HG03108 (cell line): ENCODE results near the gene ELP5.

Source experiments
- ATAC-seq: cut with Tn5 transposase; IDR thresholded peaks from one replicate; pipeline ENCODE4 v1.9.1; 2021; ENCODE audit warnings: moderate library complexity; ENCODE audit not compliant: unreplicated experiment

Gene ELP5

DNA sequence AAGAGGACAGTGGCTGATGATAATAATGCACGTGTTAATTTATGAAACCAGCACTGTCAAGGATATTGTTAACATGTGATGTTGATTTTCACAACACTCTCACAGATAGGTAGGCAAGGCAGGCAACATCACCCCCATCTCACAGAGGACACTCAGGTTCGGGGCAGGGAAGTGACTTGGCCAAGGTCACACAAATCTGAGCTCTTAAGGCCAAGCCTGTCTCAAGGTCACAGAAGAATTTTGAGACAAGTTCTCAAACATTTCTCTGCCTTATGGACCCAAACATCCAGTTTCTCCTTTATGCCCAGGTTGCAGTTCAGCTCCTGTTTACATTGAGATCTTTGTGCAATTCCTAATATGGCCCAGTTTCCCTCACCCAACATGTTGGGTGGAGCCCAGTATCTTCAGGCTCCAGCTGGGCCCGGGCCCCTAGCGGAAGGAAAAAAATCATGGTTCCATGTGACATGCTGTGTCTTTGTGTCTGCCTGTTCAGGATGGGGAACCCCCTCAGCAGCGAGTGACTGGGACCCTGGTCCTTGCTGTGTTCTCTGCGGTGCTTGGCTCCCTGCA lies 30.8 kb downstream of the ELP5 start:
- ATAC-seq = no peak

DNA sequence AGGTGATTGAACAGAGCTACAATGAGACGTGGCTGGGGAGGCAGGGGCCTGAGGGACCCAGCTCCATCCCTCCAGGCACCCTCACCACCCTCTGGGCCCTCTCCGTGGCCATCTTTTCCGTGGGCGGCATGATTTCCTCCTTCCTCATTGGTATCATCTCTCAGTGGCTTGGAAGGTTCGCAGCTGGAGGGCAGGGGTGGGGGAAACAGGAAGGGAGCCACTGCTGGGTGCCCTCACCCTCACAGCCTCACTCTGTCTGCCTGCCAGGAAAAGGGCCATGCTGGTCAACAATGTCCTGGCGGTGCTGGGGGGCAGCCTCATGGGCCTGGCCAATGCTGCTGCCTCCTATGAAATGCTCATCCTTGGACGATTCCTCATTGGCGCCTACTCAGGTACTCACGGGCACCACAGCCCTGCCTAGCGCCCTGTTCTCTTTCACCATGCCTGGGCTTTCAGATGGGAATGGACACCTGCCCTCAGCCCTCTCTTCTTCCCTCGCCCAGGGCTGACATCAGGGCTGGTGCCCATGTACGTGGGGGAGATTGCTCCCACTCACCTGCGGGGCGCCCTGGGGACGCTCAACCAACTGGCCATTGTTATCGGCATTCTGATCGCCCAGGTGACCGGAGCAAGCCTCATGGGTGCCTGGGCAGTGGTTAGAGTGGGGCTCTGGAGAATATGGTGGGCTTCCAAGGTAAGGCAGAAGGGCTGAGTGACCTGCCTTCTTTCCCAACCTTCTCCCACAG lies 31.6 kb downstream of the ELP5 start:
- ATAC-seq = no peak

DNA sequence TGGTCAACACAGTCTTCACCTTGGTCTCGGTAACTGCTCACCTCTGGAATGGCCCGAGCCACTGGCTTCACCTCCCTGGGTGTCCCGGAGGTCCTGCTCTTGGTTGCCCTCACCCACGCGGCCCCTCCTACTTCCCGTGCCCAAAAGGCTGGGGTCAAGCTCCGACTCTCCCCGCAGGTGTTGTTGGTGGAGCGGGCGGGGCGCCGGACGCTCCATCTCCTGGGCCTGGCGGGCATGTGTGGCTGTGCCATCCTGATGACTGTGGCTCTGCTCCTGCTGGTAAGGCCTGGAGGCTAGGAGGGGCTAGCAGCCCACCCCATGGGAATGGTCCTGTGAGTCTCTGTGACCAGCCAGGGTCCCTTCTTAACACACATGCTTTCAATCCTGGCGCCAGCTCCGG lies 32.9 kb downstream of the ELP5 start:
- ATAC-seq = no peak

GRCh38 chr17:7285679-7286078 lies 33.7 kb downstream of the ELP5 start:
- no peak for ATAC-seq

- ATAC-seq = no peak
Measured at GRCh38 chr17:7289256-7290032, 37.4 kb downstream of the ELP5 start.

DNA sequence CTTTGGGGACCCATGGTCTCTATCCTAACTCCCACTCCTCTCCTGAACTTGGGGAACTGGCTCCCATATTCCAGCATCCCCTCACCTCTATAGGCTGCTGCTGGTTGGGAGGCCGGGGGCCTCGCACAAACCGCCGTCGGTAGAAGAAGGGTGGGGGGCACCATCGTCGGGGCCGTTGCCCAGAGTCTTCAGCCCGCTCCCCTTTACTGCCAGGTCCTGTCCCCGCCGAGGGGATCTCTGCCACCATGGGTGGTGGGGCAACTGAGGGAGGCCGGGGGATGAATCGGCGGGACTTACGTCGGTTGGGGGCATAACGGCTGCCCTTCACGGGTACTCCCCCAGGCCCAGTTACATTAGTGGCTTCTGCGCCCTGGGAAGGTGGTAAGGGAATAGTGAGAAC lies 38.2 kb downstream of the ELP5 start:
- no peak for ATAC-seq

DNA sequence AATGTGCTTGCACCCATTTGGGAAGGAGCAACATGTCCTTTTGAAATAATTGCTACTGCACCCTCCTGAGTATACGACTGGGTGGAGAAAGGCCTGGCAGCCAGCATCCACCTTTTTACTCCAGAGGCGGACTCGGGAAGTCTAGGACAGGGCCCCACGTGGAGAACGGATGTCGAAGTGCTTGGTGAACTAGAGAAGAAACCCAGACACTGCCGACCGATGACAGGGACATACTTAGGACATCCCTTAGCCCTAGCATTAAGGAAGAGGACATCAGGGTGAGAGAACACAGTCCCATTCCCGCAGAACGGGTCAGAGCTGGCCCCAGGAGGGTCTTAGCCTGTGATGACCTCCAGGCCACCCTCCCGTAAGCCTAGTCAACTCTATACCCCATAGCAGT lies 38.7 kb downstream of the ELP5 start:
- ATAC-seq = no peak

- no peak for ATAC-seq
Measured at GRCh38 chr17:7292194-7292593, 40.2 kb downstream of the ELP5 start.

DNA sequence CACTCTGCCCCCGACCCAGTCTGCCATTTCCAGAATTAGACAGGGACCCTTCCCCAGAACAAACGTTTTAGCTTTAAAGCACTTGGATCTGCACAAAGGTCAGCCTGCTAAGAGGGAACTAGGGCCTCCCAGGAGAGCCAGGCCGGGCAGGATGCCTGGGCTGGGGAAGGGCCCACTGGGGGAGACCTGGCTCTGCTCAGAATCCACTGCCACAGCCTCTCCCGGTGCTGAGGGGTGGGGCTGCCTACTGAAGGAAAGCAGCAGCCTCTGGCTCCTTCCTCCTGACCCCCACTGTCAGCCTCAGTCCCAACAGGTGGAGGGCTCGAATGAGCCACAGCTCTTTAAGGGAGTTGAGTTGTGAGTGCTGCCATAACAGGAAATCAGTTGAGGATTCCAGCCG lies 40.7 kb downstream of the ELP5 start:
- ATAC-seq = no peak

- ATAC-seq = no peak
Measured at GRCh38 chr17:7293159-7293558, 41.1 kb downstream of the ELP5 start.

DNA sequence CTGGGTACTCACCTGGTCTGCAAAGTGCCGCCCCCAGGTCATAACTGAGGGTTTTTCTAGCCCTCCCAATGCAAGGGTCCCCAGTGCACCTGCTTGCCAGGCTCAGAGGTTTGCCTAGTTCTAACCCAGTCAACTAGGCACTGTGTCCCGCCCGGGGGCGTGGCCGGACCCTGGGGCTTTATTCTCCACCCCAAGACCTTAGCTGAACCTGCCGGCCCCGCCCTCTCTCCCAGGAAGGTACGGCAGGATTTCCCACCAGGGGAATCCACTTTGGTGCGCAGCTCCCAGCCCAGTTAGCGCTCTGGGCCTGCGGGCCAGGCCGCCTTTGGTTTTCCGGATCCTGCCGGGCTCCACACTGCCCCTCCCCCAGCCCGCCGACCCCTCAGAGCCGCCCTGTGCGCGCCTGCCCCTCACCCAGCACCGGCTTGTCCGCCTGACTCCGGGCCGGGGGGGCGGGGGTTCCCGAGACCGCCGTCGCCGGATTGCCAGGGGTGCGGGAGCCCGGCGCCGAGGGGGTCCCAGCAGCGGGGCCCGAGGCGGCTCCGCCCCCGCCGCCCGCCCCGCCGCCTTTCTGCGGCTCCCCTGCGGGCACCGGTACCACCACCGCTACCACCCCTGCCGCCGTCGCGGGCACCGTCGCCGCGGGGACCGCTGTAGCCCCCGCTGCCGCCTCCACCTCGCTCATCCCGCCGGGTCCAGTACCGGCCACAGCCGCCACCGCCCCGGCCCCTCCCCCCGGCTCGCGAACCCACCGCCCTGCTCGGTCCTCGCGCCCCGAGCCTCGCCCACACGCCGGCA lies 42.0 kb downstream of the ELP5 start:
- no peak for ATAC-seq

GRCh38 chr17:7294614-7295153 lies 42.7 kb downstream of the ELP5 start, which contains the start of gene YBX2:
YBX2 (minus strand) TSS chr17:7294639; CDS start chr17:7294500, 139 bp downstream.
- peak; percentile 45 for ATAC-seq

DNA sequence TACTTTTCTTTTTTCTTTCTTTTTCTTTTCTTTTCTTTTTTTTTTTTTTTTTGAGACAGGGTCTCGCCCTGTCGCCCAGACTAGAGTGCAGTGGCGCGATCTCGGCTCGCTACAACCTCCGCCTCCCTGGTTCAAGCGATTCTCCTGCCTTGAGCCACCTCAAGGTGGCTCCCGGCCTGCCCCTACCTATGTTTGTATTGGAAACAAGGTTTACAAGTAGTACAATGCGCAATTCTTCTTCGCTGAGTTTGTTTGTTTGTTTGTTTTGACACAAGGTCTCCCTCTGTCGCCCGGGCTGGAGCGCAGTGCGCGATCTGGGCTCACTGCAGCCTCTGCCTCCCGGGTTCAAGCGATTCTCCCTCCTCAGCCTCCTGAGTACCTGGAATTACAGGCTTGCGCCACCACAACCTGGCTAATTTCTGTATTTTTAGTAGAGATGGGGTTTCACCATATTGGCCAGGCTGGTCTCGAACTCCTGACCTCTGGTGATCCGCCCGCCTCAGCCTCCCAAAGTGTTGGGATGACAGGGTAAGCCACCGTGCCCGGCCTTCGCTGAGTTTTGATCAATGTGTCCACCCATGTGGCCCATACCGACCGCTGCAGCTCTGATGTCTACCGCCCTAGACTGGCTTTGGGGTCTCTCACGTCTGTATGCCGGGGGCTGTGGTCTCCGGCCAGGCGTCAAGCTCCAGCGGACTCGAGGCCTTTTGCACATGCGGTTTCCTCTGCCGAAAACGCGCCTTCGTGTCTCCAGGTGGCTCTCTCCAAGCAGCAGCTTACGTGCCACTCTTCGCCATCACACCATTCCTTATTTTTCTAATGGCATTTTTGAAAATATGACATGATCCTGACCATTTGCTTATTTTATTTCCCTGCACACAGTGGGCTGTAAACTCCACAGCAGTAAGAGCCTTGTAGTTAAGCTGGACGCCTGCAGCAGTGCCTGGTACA lies 43.5 kb downstream of the ELP5 start:
- no peak for ATAC-seq

- ATAC-seq = no peak
Measured at GRCh38 chr17:7296189-7296861, 44.3 kb downstream of the ELP5 start.

GRCh38 chr17:7304179-7304578 lies 52.2 kb downstream of the ELP5 start:
- no peak for ATAC-seq

DNA sequence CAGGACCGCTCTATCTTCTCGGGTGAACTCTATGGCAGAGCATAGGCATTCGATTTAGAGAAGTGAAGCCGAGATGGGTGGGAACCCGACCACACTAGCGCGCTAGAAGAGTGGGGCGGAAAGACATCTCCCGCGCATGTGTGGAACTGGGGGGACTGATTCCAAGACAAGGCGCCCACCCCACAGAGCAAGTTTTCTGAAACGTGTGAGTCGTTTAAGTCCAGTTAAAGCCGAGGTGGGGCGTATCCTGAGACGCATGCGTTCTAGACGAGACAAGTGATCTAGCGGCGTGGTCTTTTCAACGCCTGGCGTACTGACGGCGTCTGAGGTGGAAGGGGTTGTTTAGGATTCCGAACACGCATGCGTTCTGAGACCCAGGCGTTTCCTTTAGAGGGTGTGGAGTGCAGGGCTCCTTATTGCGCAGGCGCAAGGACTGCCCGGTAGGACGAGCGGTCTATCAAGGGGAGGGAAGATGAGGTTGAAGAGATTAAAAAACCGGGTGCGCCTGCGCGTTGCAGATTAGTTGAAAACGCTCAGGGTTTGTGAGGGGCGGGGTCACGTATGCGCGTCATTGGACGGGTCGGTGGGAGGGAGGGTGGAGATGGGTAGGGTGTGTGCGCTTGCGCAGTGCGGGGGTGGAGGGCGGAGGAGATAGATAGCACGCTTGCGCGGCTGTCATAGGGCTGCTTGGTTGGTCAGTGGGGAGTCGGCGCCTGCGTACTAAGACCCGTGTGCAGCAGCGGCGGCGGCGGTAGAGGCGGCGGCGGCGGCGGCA lies 55.1 kb downstream of the ELP5 start, which contains the start of gene EIF5A:
TSS of gene EIF5A (plus strand) at position 718 of the 775 bp plus-strand sequence. CDS start 2,008 bp downstream, outside the sequence.
- ATAC-seq = peak; percentile 68

DNA sequence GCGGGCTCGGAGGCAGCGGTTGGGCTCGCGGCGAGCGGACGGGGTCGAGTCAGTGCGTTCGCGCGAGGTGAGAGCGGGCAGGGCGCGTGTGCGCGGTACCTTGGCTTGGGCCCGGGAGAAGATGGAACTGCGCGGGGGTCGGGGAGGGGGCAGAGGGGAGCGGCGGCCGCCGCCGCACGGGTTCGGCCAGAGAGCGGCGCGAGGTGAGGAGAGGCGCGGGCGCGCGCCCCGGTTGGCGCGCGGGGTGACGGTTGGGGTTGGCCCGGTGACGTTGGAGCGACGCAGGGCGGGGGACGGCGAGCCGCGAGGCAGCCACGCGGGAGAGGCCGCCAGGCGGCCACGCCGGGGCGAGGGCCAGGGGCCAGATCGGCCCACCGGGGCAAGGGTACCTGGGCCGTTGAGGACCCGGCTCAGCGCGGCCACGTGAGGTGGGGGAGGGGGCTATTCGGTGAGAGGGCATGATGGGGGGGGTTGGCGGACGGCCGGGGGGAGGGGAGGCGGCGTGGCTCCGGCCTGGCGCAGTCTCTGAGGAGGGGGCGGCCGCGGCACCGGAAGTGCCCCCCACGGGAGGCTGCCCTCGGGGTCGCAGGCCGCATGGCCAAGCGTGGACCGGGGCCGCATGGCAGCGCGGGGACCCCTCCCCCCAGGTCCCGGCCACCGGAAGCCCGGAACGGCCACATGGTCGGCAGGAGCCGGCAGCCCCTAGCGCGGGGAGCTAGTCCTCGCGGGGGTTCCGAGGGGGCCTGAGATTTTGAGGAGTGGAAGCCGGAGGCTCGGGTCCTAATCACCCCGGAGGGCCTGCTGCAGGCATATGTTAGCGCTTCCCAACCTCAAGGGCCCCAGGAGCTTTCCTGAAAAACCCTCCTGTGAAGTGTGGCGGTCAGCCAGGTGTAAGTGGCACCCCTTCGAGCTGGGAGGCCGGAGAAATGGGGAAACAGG lies 55.9 kb downstream of the ELP5 start:
- no peak for ATAC-seq
